ENCODE data around the gene SMIM29. TPM values are rescaled to one million over a fixed set of nuclear protein-coding genes. Genes with fewer than 3 reads are reported as not detected.
"Not testable (repeated sequence)": the region's sequence is repeated elsewhere in the genome, so short reads cannot be mapped to it uniquely, and the experiment has no call there.

Gene SMIM29
- total RNA-seq, 1 donor, result 12.3 TPM

- no peaks in the 10 kb centered on the region for H3K27me3 ChIP-seq (ENCODE audit: insufficient read depth, low read length)
- no peak overlapping the region for H3K4me3 ChIP-seq (ENCODE audit: low read length)
- H3K4me1 ChIP-seq (ENCODE audit: insufficient read depth, low read length), result peaks cover 49% of the 10 kb centered on the region
- no peaks in the 10 kb centered on the region for H3K9me3 ChIP-seq (ENCODE audit: low read depth, low read length)
Measured at GRCh38 chr6:34275128-34275804, 26.5 kb upstream of the SMIM29 start.

DNA sequence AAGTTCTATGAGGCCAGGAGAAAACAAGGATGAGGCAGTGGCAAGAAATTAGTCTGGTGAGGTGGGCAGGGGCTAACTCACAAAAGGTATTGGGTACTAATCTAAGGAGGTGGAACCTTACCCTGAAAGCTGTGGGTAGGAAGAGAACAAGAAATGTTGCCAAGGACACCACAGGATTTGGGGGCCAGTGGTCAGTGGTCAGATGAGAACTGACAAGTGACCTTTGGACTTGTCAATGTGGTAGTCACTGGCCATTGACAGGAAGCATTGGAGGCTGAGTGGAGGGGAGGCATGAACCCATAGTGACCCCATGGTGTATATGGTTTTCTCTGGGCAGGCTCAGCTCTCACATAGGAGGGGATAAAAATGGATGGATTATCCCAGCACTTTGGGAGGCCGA is 25.3 kb upstream of the SMIM29 start:
- H3K9me3 ChIP-seq (ENCODE audit: low read depth, low read length), result no peaks in the 10 kb centered on the region
- H3K4me3 ChIP-seq (ENCODE audit: low read length), result no peak overlapping the region
- H3K27me3 ChIP-seq (ENCODE audit: insufficient read depth, low read length), result no peaks in the 10 kb centered on the region
- peaks cover 37% of the 10 kb centered on the region for H3K4me1 ChIP-seq (ENCODE audit: insufficient read depth, low read length)

DNA sequence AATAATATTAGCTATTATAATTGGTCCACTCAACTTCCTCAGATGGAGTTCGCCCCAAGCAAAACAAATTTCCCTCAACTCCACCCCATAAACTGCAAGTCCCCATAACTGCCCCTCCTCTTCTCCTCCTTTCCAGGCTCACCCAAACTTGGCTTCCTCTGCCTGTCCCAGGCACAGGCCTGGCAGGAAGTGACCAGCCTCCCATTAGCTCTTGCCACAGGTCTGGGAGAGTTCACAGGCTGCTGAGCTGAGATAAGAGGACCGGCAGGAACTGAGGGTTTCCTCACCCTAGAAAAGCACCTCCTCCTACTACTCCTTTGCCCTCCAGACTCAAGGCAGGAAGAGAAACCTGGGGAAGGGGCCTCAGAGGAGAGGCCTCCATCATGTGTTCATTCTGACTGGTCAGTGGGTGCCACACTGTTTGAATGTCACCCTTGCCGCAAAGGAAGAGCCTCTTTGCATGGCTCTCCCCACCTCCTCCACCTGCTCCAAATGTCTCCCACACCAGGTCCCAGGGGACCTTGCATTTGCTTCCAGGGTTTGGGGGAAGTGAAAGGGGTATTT is 24.5 kb upstream of the SMIM29 start:
- H3K9me3 ChIP-seq (ENCODE audit: low read depth, low read length), result no peaks in the 10 kb centered on the region
- H3K27me3 ChIP-seq (ENCODE audit: insufficient read depth, low read length), result no peaks in the 10 kb centered on the region
- no peak overlapping the region for H3K4me3 ChIP-seq (ENCODE audit: low read length)
- H3K4me1 ChIP-seq (ENCODE audit: insufficient read depth, low read length), result peaks cover 32% of the 10 kb centered on the region

DNA sequence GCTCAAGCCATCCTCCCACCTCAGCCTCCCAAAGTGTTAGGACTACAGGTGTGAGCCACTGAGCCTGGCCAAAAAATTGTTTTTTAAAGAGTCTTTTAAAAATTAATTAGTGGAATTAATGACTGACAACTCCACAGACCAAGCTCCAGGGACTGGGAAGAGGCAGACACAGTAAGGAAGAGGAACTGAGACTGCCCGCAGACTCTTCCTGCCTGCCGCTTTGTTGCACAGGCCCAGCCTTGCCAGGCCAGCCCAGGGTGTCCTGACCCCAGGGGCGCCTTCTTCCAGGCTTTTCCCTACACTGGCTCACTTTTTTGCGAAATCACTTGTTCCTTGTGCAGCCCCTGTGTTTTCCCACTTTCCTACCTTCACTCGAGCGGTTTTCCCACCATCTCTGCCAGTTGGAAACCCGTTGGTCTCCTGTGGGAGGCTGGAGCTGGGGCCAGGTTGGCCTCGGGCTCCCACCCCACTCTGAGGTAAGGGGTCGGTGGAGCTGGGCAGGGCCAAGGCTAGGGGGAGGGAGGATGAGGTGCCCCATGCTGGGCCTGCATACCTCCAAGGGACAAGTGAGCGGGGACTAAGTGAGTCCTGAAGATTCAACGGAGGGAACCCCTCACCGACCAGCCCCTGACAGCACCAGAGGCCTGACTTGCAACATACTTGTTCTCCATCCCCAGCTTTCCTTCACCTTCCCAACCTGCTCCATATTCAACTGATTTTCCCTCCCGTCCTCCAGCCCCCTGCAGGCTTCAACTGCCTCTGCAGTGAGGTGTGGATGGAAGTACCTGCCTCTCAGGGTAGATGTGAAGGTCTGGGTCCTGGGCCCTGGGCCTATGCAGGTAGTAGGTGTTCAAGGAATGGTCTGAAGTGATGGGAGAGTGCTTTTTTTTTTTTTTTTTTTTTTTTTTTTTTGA is 23.5 kb upstream of the SMIM29 start:
- Histone ChIP-seq H3K4me1 (ENCODE audit: insufficient read depth, low read length) (peaks cover 32% of the 10 kb centered on the region), H3K27me3 (ENCODE audit: insufficient read depth, low read length) (no peaks in the 10 kb centered on the region), H3K9me3 (ENCODE audit: low read depth, low read length) (no peaks in the 10 kb centered on the region), H3K4me3 (ENCODE audit: low read length) (no peak overlapping the region)

DNA sequence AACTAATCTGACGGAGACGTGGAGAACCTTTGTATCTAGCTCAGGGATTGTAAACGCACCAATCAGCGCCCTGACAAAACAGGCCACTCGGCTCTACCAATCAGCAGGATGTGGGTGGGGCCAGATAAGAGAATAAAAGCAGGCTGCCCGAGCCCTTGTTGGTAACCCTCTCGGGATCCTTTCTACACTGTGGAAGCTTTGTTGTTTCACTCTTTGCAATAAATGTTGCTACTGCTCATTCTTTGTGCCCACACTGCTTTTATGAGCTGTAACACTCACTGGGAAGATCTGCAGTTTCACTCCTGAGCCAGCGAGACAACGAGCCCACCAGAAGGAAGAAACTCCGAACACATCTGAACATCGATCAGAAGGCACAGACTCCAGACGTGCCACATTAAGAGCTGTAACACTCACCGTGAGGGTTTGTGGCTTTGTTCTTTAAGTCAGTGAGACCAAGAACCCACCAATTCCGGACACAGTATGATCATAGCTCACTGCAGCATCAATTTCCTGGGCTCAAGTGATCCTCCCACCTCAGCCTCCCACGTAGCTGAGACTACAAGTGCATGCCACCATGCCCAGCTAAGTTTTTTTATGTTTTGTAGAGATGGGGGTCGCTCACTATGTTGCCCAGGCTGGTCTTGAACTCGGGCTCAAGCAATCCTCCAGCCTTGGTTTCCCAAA is 21.0 kb upstream of the SMIM29 start:
- H3K9me3 ChIP-seq (ENCODE audit: low read depth, low read length); H3K27me3 ChIP-seq (ENCODE audit: insufficient read depth, low read length); H3K4me3 ChIP-seq (ENCODE audit: low read length): not testable (repeated sequence)
- peaks cover 28% of the 10 kb centered on the region for H3K4me1 ChIP-seq (ENCODE audit: insufficient read depth, low read length)

DNA sequence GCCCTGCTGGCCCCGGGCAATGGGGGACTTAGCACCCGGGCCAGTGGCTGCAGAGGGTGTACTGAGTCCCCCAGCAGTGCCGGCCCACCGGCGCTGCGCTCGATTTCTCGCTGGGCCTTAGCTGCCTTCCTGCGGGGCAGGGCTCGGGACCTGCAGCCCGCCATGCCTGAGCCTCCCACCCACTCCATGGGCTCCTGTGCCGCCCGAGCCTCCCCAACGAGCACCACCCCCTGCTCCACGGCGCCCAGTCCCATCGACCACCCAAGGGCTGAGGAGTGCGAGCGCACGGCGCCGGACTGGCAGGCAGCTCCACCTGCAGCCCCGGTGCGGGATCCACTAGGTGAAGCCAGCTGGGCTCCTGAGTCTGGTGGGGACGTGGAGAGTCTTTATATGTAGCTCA is 20.3 kb upstream of the SMIM29 start:
- not testable (repeated sequence) for H3K4me3 ChIP-seq (ENCODE audit: low read length); H3K9me3 ChIP-seq (ENCODE audit: low read depth, low read length); H3K27me3 ChIP-seq (ENCODE audit: insufficient read depth, low read length)
- H3K4me1 ChIP-seq (ENCODE audit: insufficient read depth, low read length), result peaks cover 28% of the 10 kb centered on the region

- Histone ChIP-seq H3K4me1 (ENCODE audit: insufficient read depth, low read length) (peaks cover 14% of the 10 kb centered on the region), H3K9me3 (ENCODE audit: low read depth, low read length) (no peaks in the 10 kb centered on the region), H3K27me3 (ENCODE audit: insufficient read depth, low read length) (no peaks in the 10 kb centered on the region), H3K4me3 (ENCODE audit: low read length) (no peak overlapping the region)
Measured at GRCh38 chr6:34267746-34268145, 18.9 kb upstream of the SMIM29 start.

GRCh38 chr6:34263484-34263883 is 14.7 kb upstream of the SMIM29 start:
- not testable (repeated sequence) for H3K27me3 ChIP-seq (ENCODE audit: insufficient read depth, low read length); H3K4me3 ChIP-seq (ENCODE audit: low read length); H3K4me1 ChIP-seq (ENCODE audit: insufficient read depth, low read length); H3K9me3 ChIP-seq (ENCODE audit: low read depth, low read length)

GRCh38 chr6:34260576-34261267 is 11.9 kb upstream of the SMIM29 start:
- Histone ChIP-seq H3K9me3 (ENCODE audit: low read depth, low read length) (no peaks in the 10 kb centered on the region), H3K27me3 (ENCODE audit: insufficient read depth, low read length) (no peaks in the 10 kb centered on the region), H3K4me3 (ENCODE audit: low read length) (no peak overlapping the region), H3K4me1 (ENCODE audit: insufficient read depth, low read length) (no peaks in the 10 kb centered on the region)

GRCh38 chr6:34259529-34260069 is 10.8 kb upstream of the SMIM29 start:
- no peaks in the 10 kb centered on the region for H3K4me1 ChIP-seq (ENCODE audit: insufficient read depth, low read length)
- no peak overlapping the region for H3K4me3 ChIP-seq (ENCODE audit: low read length)
- no peaks in the 10 kb centered on the region for H3K27me3 ChIP-seq (ENCODE audit: insufficient read depth, low read length)
- no peaks in the 10 kb centered on the region for H3K9me3 ChIP-seq (ENCODE audit: low read depth, low read length)

DNA sequence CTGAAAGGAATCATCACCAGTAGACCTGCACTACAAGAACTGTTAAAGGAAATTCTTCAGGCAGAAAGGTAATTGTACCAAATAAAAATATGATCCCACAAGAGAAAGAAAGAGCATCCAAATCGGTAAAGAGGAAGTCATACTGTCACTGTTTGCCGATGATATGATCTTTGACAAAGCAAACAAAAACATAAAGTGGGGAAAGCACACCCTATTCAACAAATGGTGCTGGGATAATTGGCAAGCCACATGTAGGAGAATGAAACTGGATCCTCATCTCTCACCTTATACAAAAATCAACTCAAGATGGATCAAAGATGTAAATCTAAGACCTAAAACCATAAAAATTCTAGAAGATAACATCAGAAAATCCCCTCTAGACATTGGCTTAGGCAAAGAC is 3.6 kb upstream of the SMIM29 start:
- not testable (repeated sequence) for H3K4me3 ChIP-seq (ENCODE audit: low read length); H3K27me3 ChIP-seq (ENCODE audit: insufficient read depth, low read length)
- peaks cover 23% of the 10 kb centered on the region for H3K4me1 ChIP-seq (ENCODE audit: insufficient read depth, low read length)

DNA sequence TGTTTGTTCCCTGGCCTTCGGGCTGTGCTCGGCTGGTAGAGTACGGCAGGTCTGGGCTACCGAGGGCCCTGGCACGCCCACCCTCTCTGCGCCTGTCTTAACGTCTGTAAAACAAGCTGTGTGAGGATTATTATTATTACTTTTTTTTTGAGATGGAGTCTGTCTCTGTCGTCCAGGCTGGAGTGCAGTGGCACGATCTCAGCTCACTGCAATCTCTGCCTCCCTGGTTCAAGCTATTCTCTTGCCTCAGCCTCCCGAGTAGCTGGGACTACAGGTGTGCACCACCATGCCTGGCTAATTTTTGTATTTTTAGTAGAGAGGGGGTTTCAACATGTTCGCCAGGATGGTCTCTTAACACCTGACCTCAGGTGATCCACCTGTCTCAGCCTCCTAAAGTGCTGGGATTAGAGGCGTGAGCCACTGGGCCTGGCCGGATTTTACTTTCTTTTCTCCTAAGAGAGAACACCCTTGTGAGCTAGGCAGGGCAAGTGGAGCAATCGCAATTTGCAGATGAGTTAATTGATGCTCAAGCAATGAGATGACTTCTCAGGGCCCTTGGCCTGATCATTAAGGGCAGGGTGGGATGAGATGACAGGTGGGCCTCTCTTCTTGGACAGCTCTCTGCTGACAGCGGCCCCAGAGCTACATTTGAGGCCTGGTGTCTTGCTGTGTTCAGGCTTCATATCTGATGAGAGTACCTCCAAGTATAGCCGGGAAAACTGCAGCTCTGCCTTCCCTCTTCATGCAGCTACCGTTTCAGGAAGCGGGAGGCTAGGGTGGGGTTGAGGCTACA is 859 bp upstream of the SMIM29 start:
- Histone ChIP-seq H3K9me3 (ENCODE audit: low read depth, low read length) (no peaks in the 10 kb centered on the region), H3K4me3 (ENCODE audit: low read length) (peak overlapping the region; percentile 64), H3K27me3 (ENCODE audit: insufficient read depth, low read length) (no peaks in the 10 kb centered on the region), H3K4me1 (ENCODE audit: insufficient read depth, low read length) (peaks cover 25% of the 10 kb centered on the region)

More for the DNA sequence above, 3.6 kb upstream of the SMIM29 start:
- H3K9me3 ChIP-seq (ENCODE audit: low read depth, low read length), result not testable (repeated sequence)

DNA sequence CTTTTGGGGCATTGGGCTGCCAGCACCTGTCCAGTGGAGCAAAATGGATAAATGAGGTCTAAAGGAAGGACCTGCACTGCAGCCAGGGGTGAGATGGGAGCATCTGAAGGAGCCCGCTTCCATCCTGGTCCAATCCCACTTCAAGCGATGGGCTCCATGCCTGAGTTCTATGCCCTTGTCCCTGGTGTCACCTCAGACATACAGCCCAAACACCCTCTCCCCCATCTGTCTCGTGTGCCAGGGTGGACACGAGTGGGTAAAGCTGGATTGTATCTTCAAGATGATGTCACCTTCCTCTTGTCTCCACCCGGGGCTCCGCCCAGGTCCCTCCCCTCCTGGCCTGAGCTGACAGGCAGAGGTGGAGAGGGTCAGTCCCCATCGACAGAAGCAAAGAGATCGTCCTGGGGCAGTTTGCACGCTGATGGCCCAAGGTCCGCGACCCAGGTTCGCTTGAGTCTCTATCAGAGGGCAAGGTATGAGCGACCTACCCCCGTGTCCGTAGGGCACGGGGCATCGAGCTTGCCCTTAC is 544 bp downstream of the SMIM29 start:
- Histone ChIP-seq H3K27me3 (ENCODE audit: insufficient read depth, low read length) (no peaks in the 10 kb centered on the region), H3K4me1 (ENCODE audit: insufficient read depth, low read length) (peaks cover 37% of the 10 kb centered on the region), H3K9me3 (ENCODE audit: low read depth, low read length) (no peaks in the 10 kb centered on the region), H3K4me3 (ENCODE audit: low read length) (peak overlapping the region; percentile 64)

Measured in mononuclear cell (primary cell).